Aorta (tissue), 5 donors: ENCODE measurements around the gene FAM193A. TPM values are rescaled to one million over a fixed set of nuclear protein-coding genes. Genes with fewer than 3 reads are reported as not detected.

ENCODE experiments used
- ATAC-seq: fragments of 200-7000 bp; cut with Tn5 transposase; one replicate; pipeline ENCODE4 v1.9.1; 2022; ENCODE audit warnings: moderate library complexity; ENCODE audit not compliant: low FRiP score
- DNase-seq, 2 donors: peaks; one replicate each; pipeline ENCODE4 v3.0.0-alpha.2; 2020
- H3K27ac ChIP-seq, 2 donors: one replicate each; pipeline ENCODE4 v1.5.1; 2013; ENCODE audit warnings: low read length in 2 of 2, mild to moderate bottlenecking in 2 of 2, moderate library complexity in 2 of 2, control low read depth in 1 of 2, inconsistent platforms in 1 of 2, low read depth in 1 of 2
- H3K27me3 ChIP-seq, 2 donors: one replicate each; pipeline ENCODE4 v1.6.1; 2013; ENCODE audit warnings: control low read depth in 1 of 2, low read length in 1 of 2, mild to moderate bottlenecking in 1 of 2, moderate library complexity in 1 of 2; ENCODE audit not compliant: insufficient read depth in 2 of 2, control insufficient read depth in 1 of 2
- H3K36me3 ChIP-seq, 2 donors: one replicate each; pipeline ENCODE4 v1.6.1; 2013; ENCODE audit warnings: control low read depth in 1 of 2, low read length in 1 of 2, mild to moderate bottlenecking in 1 of 2; ENCODE audit not compliant: insufficient read depth in 2 of 2, control insufficient read depth in 1 of 2
- H3K4me1 ChIP-seq, 2 donors: one replicate each; pipeline ENCODE4 v1.6.1; 2013; ENCODE audit warnings: low read length in 2 of 2, control low read depth in 1 of 2, mild to moderate bottlenecking in 1 of 2, moderate library complexity in 1 of 2; ENCODE audit not compliant: insufficient read depth in 2 of 2, control insufficient read depth in 1 of 2
- H3K4me3 ChIP-seq, 2 donors: one replicate each; pipeline ENCODE4 v1.5.1; 2013; ENCODE audit warnings: low read length in 2 of 2, control low read depth in 1 of 2, mild to moderate bottlenecking in 1 of 2
- H3K9me3 ChIP-seq: one replicate; pipeline ENCODE4 v1.6.1; 2013; ENCODE audit warnings: mild to moderate bottlenecking, low read length; ENCODE audit not compliant: control insufficient read depth
- WGBS, 2 donors: extraction: QIAGEN DNeasy Blood & Tissue Kit; methylation state at CpG; one replicate each; pipeline ENCODE4 v1.1.7; 2013; 5-methylcytosine and 5-hydroxymethylcytosine counted together
- intact Hi-C, 2 donors: fragments of 100-400 bp; cut with DNase I; formaldehyde crosslinking; loops; one replicate each; pipeline versions ENCODE4 v1.14.2 to v1.15.0; 2022
- polyA plus RNA-seq, 2 donors: library from polyadenylated mRNA; stranded (reverse); fragments of 200-250 nt; gene quantifications; one replicate each; pipeline ENCODE4 v1.2.3, GENCODE V29; 2013
- total RNA-seq, 2 donors: library from RNA; stranded (reverse); fragmentation: NEBNext Ultra II Directional; extraction: Animal tissue kit (Norgen Biotek cat#: 25700); gene quantifications; one replicate each; pipeline ENCODE4 v1.2.1, GENCODE V29; 2021
- donor health status: healthy with polysubstance abuse.
- donor health status: Bipolar disorder and iron deficiency.
- donor health status: DM: no; HTN: no; CAD: no.
- donor health status: DM: no; HTN: no; CAD: no.
- donor health status: DM: yes; HTN: yes; CAD: no.

The FAM193A gene
- total and polyA plus RNA-seq, 4 donors: 4.6 to 41.6 (median 18.5) TPM

DNA sequence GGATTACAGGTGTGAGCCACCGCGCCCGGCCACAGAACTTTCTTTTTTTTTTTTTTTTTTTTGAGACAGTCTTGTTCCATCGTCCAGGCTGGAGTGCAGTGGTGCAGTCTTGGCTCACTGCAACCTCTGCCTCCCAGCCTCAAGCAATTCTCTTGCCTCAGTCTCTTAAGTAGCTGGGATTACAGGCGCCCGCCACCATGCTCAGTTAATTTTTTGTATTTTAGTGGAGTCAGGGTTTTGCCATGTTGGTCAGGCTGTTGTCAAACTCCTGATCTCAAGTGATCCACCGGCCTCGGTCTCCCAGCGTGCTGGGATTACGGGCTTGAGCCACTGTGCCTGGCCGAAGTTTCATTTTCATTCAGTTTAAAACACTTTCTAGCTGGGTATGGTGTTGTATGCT is 16.4 kb downstream of the FAM193A start:
- no peak for ATAC-seq
- no peak overlapping the region for H3K4me3 ChIP-seq
- peaks cover 0 to 2% of the 10 kb centered on the region in 2 donors for H3K4me1 ChIP-seq
- H3K27ac ChIP-seq: no peak overlapping the region
- WGBS, 2 donors: 95 to 99% methylated on average over 11 of the region's 11 CpGs
- peak in 1 of 2 donors; percentile 31 for DNase-seq
- H3K9me3 ChIP-seq: no peaks in the 10 kb centered on the region
- intact Hi-C loops: no loop called here
- no peaks in the 10 kb centered on the region for H3K27me3 ChIP-seq
- H3K36me3 ChIP-seq: no peaks in the 10 kb centered on the region

DNA sequence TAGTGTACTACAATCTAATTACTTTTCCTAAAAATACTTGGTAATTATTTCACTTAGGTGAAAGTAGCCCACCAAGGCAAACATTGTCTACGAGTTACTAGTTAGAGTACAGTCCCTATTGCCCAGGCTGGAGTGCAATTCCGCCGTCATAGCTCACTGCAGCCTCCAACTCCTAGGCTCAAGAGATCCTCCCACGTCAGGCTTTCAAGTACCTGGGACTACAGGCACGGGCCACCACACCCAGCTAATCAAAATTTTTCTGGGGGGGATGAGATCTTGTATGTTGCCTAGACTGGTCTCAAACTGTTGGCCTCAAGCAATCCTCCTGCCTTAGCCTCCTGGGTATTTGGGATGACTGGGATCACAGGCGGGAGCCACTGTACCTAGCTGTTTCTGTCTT is 21.9 kb downstream of the FAM193A start:
- intact Hi-C loops: no loop called here
- ATAC-seq: no peak

DNA sequence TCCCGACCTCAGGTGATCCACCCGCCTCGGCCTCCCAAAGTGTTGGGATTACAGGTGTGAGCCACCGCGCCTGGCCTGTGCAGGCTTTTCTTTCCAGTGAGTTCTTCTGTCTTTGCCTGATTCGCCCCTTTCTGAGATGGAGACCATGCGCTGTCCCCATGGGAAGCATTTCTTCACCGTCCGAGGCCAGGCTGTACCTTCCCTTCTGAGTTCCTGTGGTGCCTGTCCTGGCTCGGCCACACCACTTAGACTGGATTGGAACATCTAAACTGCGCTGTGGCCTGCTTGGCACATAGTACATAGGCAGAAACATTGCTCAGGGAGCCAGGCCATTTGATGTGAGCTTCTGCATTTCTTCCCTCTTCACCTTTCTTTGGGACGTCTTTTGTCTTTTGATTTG is 23.7 kb downstream of the FAM193A start:
- intact Hi-C loops: no loop called here
- no peaks in the 10 kb centered on the region for H3K4me1 ChIP-seq
- H3K27ac ChIP-seq: no peak overlapping the region
- peaks cover 0 to 2% of the 10 kb centered on the region in 2 donors for H3K36me3 ChIP-seq
- ATAC-seq (no peak), DNase-seq (no peak)
- H3K9me3 ChIP-seq: no peaks in the 10 kb centered on the region
- H3K4me3 ChIP-seq: no peak overlapping the region
- WGBS, 2 donors: 88 to 94% methylated on average over 10 to 12 of the region's 12 CpGs
- H3K27me3 ChIP-seq: no peaks in the 10 kb centered on the region

More for the DNA sequence above, 21.9 kb downstream of the FAM193A start:
- Histone ChIP-seq H3K27ac (no peak overlapping the region), H3K4me1 (peaks cover 0 to 2% of the 10 kb centered on the region in 2 donors), H3K27me3 (no peaks in the 10 kb centered on the region), H3K4me3 (no peak overlapping the region), H3K9me3 (no peaks in the 10 kb centered on the region), H3K36me3 (peaks cover 0 to 2% of the 10 kb centered on the region in 2 donors)
- WGBS, 2 donors: 95% methylated on average over 6 of the region's 6 CpGs
- no peak for DNase-seq

DNA sequence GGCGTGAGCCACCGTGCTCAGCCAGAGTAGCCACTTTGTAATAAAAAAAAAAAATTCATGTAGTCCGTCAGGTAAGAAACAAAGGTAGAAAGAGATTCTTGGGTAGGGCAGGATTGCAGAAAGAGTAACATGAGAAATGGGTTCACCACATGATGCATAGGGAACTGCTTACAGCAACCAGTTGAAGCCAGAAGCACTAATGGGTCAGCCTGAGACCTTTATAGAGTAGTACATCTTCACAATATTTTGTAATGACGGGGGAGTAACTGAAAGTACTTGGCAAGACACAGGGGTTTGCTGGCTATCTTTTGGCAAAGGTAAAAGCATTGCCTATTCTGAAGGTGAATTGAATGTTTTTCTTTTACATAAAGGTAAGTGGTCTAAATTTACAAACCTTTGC is 29.1 kb downstream of the FAM193A start:
- no peak for ATAC-seq
- intact Hi-C loops: no loop called here
- WGBS, 2 donors: 93% methylated on average over 4 of the region's 4 CpGs

DNA sequence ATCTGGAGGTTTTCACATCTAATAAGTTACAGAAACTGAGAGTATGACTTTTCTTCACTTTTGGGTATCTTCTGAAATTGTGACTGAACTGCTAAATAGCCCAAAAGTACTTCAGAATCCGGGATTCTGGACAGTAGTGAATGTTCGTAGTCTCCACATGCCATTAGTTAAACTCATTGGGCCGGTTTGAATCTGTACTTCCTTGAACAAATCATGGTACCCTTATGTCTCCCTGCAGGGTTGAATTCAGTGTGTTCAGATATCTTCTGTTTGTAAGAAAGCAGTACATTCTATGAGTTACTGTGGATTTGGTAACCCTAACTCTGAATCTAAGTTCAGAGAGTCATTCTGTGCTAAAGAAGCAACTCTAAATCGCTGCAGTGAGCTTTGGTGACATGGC is 33.6 kb downstream of the FAM193A start:
- H3K36me3 ChIP-seq: no peaks in the 10 kb centered on the region
- intact Hi-C loops: no loop called here
- no peaks in the 10 kb centered on the region for H3K4me1 ChIP-seq
- H3K27ac ChIP-seq: no peak overlapping the region
- WGBS, 2 donors: 94 to 95% methylated on average over 4 of the region's 4 CpGs
- DNase-seq (no peak), ATAC-seq (no peak)
- H3K27me3 ChIP-seq: no peaks in the 10 kb centered on the region
- no peaks in the 10 kb centered on the region for H3K9me3 ChIP-seq
- H3K4me3 ChIP-seq: no peak overlapping the region

More for the DNA sequence above, 29.1 kb downstream of the FAM193A start:
- Histone ChIP-seq H3K27ac (no peak overlapping the region), H3K27me3 (no peaks in the 10 kb centered on the region), H3K9me3 (no peaks in the 10 kb centered on the region), H3K4me3 (no peak overlapping the region), H3K36me3 (no peaks in the 10 kb centered on the region), H3K4me1 (no peaks in the 10 kb centered on the region)
- no peak for DNase-seq

DNA sequence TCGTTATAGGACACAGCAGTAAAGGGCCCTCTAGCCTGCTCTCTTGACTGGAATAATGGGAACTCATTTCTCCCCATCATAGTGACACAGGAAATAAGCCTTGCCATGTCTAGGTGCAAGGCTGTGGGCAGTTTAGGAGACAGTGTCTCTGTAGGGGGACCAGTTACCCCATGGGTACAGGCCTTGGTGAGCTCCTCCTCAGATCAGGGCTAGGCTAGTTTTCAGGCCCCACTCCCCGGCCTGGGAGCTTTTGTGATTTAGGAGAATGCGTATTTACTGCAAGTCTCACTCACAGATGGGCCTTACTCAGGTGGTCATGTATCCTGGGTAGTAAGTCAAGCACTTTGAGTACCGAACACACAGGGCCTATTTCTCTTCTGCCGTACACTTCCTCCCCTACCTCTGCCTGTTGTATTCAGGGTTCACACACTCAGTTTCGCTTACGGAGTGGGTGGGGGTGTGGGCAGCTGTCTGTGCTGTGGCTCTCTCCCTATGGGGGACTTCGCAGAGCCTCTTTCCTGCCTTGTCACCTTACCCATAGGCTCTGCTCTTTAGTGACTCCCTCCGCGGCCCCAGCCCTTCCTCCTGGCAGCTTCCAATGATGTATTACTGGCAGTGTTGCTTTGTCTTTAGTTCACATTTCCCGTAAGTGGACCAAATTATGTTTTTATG is 34.2 kb downstream of the FAM193A start:
- intact Hi-C loops: no loop called here
- Histone ChIP-seq H3K4me1 (no peaks in the 10 kb centered on the region), H3K9me3 (no peaks in the 10 kb centered on the region), H3K27ac (no peak overlapping the region), H3K27me3 (no peaks in the 10 kb centered on the region), H3K4me3 (no peak overlapping the region), H3K36me3 (no peaks in the 10 kb centered on the region)
- peak; percentile 70 for ATAC-seq
- no peak for DNase-seq
- 74 to 78% methylated on average over 11 of the region's 11 CpGs for WGBS, 2 donors

DNA sequence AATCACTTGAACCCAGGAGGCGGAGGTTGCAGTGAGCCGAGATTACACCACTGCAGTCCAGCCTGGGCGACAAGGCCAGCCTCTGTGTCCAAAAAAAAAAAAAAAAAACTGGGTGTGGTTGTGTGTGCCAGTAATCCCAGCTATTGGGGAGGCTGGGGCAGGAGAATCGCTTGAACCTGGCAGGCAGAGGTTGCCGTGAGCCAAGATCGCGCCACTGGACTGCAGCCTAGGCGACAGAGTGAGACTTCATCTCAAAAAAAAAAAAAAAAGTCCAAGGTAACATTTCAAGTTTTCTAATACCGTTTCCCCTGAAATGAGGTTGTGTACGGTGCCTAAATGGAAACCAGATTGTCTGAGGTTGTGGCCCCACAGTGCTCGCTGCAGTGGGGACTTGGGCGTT is 35.6 kb downstream of the FAM193A start:
- intact Hi-C loops: no loop called here
- H3K4me3 ChIP-seq: no peak overlapping the region
- 92 to 94% methylated on average over 12 of the region's 12 CpGs for WGBS, 2 donors
- no peaks in the 10 kb centered on the region for H3K27me3 ChIP-seq
- no peaks in the 10 kb centered on the region for H3K36me3 ChIP-seq
- no peaks in the 10 kb centered on the region for H3K9me3 ChIP-seq
- no peaks in the 10 kb centered on the region for H3K4me1 ChIP-seq
- no peak for DNase-seq
- H3K27ac ChIP-seq: no peak overlapping the region
- no peak for ATAC-seq

DNA sequence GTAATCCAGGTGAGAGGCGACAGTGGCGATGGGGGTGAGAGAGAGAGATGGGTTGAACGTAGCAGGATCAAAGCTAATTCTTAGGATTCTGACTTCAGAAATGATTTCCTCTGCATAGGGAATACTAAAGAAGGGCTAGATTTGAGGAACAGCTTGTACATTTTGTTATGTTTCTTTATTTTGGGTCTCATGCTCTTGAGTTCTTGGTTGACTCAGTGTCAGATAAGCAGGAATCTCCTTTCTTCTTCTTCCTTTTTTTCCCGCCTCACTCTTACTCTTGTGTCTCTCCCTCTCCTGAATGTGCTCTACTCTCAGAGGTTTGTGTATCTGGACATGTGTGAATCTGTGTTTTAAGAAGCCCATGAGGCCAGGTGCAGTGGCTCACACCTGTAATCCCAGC is 36.4 kb downstream of the FAM193A start:
- H3K4me3 ChIP-seq: no peak overlapping the region
- H3K36me3 ChIP-seq: no peaks in the 10 kb centered on the region
- H3K4me1 ChIP-seq: no peaks in the 10 kb centered on the region
- H3K27ac ChIP-seq: no peak overlapping the region
- WGBS, 2 donors: 92 to 96% methylated on average over 4 of the region's 4 CpGs
- ATAC-seq (no peak), DNase-seq (no peak)
- intact Hi-C loops: no loop called here
- no peaks in the 10 kb centered on the region for H3K9me3 ChIP-seq
- H3K27me3 ChIP-seq: no peaks in the 10 kb centered on the region

DNA sequence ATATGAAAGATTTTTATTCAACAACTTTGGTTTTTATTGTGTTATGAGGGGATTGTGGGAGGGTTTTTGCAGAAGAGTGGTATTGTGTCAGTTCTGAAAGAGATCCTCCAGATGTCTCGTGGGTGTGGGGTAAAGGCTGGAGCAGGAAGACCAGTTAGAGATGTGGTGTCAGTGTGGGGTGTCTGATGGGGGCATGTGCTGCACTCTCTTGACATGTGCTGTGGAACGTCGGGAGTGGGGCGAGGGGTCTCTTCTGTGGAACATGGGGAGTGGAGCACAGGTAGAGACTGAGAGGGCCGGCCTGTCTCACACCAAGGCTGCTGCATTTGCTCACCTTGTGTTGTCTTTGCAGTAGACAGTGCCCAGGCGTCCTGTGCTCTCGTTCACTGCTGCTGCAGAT is 37.6 kb downstream of the FAM193A start:
- no peak overlapping the region for H3K27ac ChIP-seq
- H3K4me3 ChIP-seq: no peak overlapping the region
- H3K27me3 ChIP-seq: no peaks in the 10 kb centered on the region
- DNase-seq: no peak
- 88% methylated on average over 7 of the region's 7 CpGs for WGBS, 2 donors
- no peaks in the 10 kb centered on the region for H3K36me3 ChIP-seq
- no peaks in the 10 kb centered on the region for H3K4me1 ChIP-seq
- intact Hi-C loops: no loop called here
- ATAC-seq: no peak
- H3K9me3 ChIP-seq: no peaks in the 10 kb centered on the region
